Esophagus muscularis mucosa (tissue), 4 donors: ENCODE data around the gene RASGRF1. TPM values are rescaled to one million over a fixed set of nuclear protein-coding genes. Genes with fewer than 3 reads are reported as not detected.

ENCODE experiments used
- DNase-seq: peaks from one replicate; pipeline ENCODE4 v3.0.0-alpha.2; 2017; ENCODE audit errors: extremely low spot score
- H3K27ac ChIP-seq, 4 donors: fragments of 200-600 bp; sonication (generic); replicated peaks in 1 of 4; 1 replicate in 3 of 4; 2 replicates in 1 of 4; pipeline ENCODE4 v1.5.1; 2016 to 2019; ENCODE audit warnings: mild to moderate bottlenecking in 1 of 4
- H3K27me3 ChIP-seq, 4 donors: fragments of 200-600 bp; sonication (generic); one replicate each; pipeline versions ENCODE4 v1.5.1 to v1.6.0; 2016 to 2019
- H3K36me3 ChIP-seq, 4 donors: fragments of 200-600 bp; sonication (generic); one replicate each; pipeline ENCODE4 v1.5.1; 2016 to 2019
- H3K4me1 ChIP-seq, 4 donors: fragments of 200-600 bp; sonication (generic); one replicate each; pipeline ENCODE4 v1.5.1; 2016 to 2019
- H3K4me3 ChIP-seq, 4 donors: fragments of 200-600 bp; sonication (generic); 1 replicate in 2 of 4; 2 replicates in 2 of 4; pipeline ENCODE4 v1.5.1; 2016 to 2019; ENCODE audit warnings: mild to moderate bottlenecking in 4 of 4, moderate library complexity in 1 of 4
- H3K9me3 ChIP-seq, 4 donors: fragments of 200-600 bp; sonication (generic); 1 replicate in 3 of 4; 2 replicates in 1 of 4; pipeline ENCODE4 v1.5.1; 2016 to 2019
- CTCF ChIP-seq, 3 experiments: fragments of 200-600 bp in 2 of 3; fragments of 450-650 bp in 1 of 3; sonication (generic) in 2 of 3; IDR thresholded peaks; one replicate each; pipeline ENCODE4 v1.5.1; 2017 to 2019; ENCODE audit warnings: antibody characterized with exemption in 3 of 3, mild to moderate bottlenecking in 2 of 3, moderate library complexity in 1 of 3
- EP300 ChIP-seq: sonication (generic); formaldehyde crosslinking; IDR thresholded peaks from one replicate; pipeline ENCODE4 v1.6.1; 2017; ENCODE audit warnings: antibody characterized with exemption
- POLR2A ChIP-seq: fragments of 450-650 bp; IDR thresholded peaks from one replicate; pipeline ENCODE4 v1.6.1; 2017; ENCODE audit warnings: antibody characterized with exemption, moderate library complexity, mild to moderate bottlenecking, low read depth
- POLR2AphosphoS5 ChIP-seq, 2 donors: sonication (generic); formaldehyde crosslinking; IDR thresholded peaks; one replicate each; pipeline ENCODE4 v1.6.1; 2017; ENCODE audit warnings: antibody characterized with exemption in 2 of 2
- WGBS: methylation state at CpG from one replicate; pipeline ENCODE4 v1.1.5; 2018; 5-methylcytosine and 5-hydroxymethylcytosine counted together
- intact Hi-C: fragments of 100-400 bp; cut with DNase I; formaldehyde crosslinking; loops from one replicate; pipeline ENCODE4 v1.15.1; 2023
- total RNA-seq, 4 donors: library from RNA; depleted of rRNA; stranded (reverse); fragments of >200 nt; gene quantifications; one replicate each; pipeline versions ENCODE4 v1.1.0 to v1.2.1, GENCODE V29; 2016

RASGRF1 gene
- total RNA-seq, 4 donors from 2014 or later = 0.17 to 0.23 TPM; not detected in 2

GRCh38 chr15:78925076-78925624 is 165.4 kb downstream of the RASGRF1 start:
- no peak overlapping the region for H3K4me3 ChIP-seq
- H3K27ac ChIP-seq = no peak overlapping the region
- no peaks in the 10 kb centered on the region for H3K4me1 ChIP-seq
- H3K9me3 ChIP-seq = no peaks in the 10 kb centered on the region
- H3K27me3 ChIP-seq = no peaks in the 10 kb centered on the region
- intact Hi-C loops = no loop called here
- DNase-seq = no peak
- 87% methylated on average over 5 of the region's 10 CpGs for WGBS
- H3K36me3 ChIP-seq = peaks cover 34 to 92% (median 84%) of the 10 kb centered on the region in 4 donors
- TF ChIP-seq POLR2AphosphoS5 (IDR thresholded peaks at IDR 0.05) = no peak
- TF ChIP-seq CTCF (IDR thresholded peaks at IDR 0.05) = no peak
- TF ChIP-seq EP300 = no peak
- no peak for TF ChIP-seq POLR2A

GRCh38 chr15:78923480-78924360 is 166.9 kb downstream of the RASGRF1 start:
- no peaks in the 10 kb centered on the region for H3K9me3 ChIP-seq
- peak; percentile 55 for DNase-seq
- intact Hi-C loops = no loop called here
- 91% methylated on average over 17 of the region's 18 CpGs for WGBS
- peaks cover 45 to 96% (median 88%) of the 10 kb centered on the region in 4 donors for H3K36me3 ChIP-seq
- H3K27me3 ChIP-seq = no peaks in the 10 kb centered on the region
- no peak overlapping the region for H3K27ac ChIP-seq
- no peaks in the 10 kb centered on the region for H3K4me1 ChIP-seq
- H3K4me3 ChIP-seq = no peak overlapping the region
- TF ChIP-seq CTCF (IDR thresholded peaks at IDR 0.05) = no peak
- TF ChIP-seq POLR2AphosphoS5 (IDR thresholded peaks at IDR 0.05) = no peak
- no peak for TF ChIP-seq POLR2A
- TF ChIP-seq EP300 = no peak

- Histone ChIP-seq H3K9me3 (no peaks in the 10 kb centered on the region), H3K4me3 (no peak overlapping the region), H3K27me3 (no peaks in the 10 kb centered on the region), H3K36me3 (peaks cover 45 to 99% (median 91%) of the 10 kb centered on the region in 4 donors), H3K4me1 (peaks cover 0 to 5% (median 2%) of the 10 kb centered on the region in 4 donors), H3K27ac (no peak overlapping the region)
- DNase-seq = no peak
- WGBS = 73% methylated on average over 7 of the region's 7 CpGs
- TF ChIP-seq POLR2AphosphoS5 (IDR thresholded peaks at IDR 0.05) = peak in 1 of 2 donors; percentile 7
- no peak for TF ChIP-seq EP300
- intact Hi-C loops = no loop called here
Observed at GRCh38 chr15:78923015-78923414, 167.6 kb downstream of the RASGRF1 start.

GRCh38 chr15:78922527-78922926 is 168.1 kb downstream of the RASGRF1 start:
- Histone ChIP-seq H3K4me3 (no peak overlapping the region), H3K27ac (no peak overlapping the region), H3K36me3 (peaks cover 45 to 99% (median 89%) of the 10 kb centered on the region in 4 donors), H3K4me1 (peaks cover 0 to 10% (median 7%) of the 10 kb centered on the region in 4 donors), H3K27me3 (no peaks in the 10 kb centered on the region), H3K9me3 (no peaks in the 10 kb centered on the region)
- DNase-seq = no peak
- intact Hi-C loops = no loop called here
- TF ChIP-seq CTCF (IDR thresholded peaks at IDR 0.05) (no peak), POLR2AphosphoS5 (IDR thresholded peaks at IDR 0.05) (no peak), POLR2A (no peak), EP300 (no peak)
- WGBS = 88% methylated on average over 7 of the region's 7 CpGs

- H3K27me3 ChIP-seq = no peaks in the 10 kb centered on the region
- no peak for DNase-seq
- intact Hi-C loops = no loop called here
- WGBS = 89% methylated on average over 14 of the region's 14 CpGs
- H3K27ac ChIP-seq = no peak overlapping the region
- H3K4me3 ChIP-seq = no peak overlapping the region
- no peak for TF ChIP-seq POLR2AphosphoS5 (IDR thresholded peaks at IDR 0.05)
- no peak for TF ChIP-seq EP300
- no peak for TF ChIP-seq CTCF (IDR thresholded peaks at IDR 0.05)
- no peak for TF ChIP-seq POLR2A
- H3K36me3 ChIP-seq = peaks cover 45 to 94% (median 84%) of the 10 kb centered on the region in 4 donors
- H3K4me1 ChIP-seq = peaks cover 3 to 16% (median 13%) of the 10 kb centered on the region in 4 donors
- H3K9me3 ChIP-seq = no peaks in the 10 kb centered on the region
Observed at GRCh38 chr15:78921940-78922339, 168.6 kb downstream of the RASGRF1 start.
